ENCODE results near the gene PHLDA2.

PHLDA2 gene, protein sequence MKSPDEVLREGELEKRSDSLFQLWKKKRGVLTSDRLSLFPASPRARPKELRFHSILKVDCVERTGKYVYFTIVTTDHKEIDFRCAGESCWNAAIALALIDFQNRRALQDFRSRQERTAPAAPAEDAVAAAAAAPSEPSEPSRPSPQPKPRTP

DNA sequence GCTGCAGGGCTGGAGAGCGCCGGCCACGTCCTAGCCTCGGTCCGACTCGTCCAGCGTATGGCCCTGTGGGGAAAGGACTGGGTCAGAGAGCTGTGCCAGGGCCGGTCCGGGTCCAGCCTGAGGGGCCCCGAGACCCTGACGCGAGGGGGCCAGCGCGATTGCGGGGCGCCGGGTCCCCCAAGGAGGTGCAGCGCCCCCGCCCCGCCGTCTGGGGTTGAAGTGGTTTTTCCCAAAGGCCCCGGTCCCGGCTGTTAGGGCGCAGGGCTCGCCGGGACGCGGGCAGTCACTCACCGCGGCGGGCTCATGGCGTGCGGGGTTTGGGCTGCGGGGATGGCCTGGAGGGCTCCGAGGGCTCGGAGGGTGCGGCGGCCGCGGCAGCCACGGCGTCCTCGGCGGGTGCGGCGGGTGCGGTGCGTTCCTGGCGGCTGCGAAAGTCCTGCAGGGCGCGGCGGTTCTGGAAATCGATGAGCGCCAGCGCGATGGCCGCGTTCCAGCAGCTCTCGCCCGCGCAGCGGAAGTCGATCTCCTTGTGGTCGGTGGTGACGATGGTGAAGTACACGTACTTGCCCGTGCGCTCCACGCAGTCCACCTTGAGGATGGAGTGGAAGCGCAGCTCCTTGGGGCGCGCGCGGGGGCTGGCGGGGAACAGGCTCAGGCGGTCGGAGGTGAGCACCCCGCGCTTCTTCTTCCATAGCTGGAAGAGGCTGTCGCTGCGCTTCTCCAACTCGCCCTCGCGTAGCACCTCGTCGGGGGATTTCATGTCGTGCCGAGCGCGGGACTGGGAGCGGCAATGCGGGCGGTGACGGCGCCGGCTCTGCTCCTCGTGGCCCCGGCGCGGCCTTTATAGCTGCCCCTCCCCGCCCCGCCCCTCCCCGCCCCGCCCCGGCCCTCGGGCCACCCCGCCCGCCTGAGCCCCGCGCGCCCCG is at the start of gene PHLDA2:
Gene PHLDA2, minus strand, starts transcription at position 816 of the 926 bp plus-strand sequence. Its CDS starts 56 bp downstream, at position 760.
- DNase-seq = peak; percentile 41

DNA sequence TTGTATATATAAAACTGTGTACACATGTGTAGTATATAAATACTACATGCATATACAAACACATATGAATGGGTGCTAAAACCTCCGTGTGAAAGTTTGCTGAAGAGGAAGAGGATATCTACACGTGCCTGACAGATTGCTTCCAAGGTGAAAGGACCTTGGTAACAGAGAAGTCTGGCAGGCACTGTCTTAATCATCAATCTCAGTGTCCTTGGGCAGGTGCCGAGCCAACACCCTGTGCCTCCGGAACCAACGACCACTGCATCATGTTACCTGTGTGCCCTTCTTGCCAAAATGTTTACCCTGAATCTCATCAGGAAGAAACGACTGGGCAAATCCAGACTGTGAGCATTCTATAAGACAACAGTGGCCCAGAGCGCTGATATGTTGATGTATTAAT is 47.9 kb upstream of the PHLDA2 start:
- no peak for DNase-seq

DNA sequence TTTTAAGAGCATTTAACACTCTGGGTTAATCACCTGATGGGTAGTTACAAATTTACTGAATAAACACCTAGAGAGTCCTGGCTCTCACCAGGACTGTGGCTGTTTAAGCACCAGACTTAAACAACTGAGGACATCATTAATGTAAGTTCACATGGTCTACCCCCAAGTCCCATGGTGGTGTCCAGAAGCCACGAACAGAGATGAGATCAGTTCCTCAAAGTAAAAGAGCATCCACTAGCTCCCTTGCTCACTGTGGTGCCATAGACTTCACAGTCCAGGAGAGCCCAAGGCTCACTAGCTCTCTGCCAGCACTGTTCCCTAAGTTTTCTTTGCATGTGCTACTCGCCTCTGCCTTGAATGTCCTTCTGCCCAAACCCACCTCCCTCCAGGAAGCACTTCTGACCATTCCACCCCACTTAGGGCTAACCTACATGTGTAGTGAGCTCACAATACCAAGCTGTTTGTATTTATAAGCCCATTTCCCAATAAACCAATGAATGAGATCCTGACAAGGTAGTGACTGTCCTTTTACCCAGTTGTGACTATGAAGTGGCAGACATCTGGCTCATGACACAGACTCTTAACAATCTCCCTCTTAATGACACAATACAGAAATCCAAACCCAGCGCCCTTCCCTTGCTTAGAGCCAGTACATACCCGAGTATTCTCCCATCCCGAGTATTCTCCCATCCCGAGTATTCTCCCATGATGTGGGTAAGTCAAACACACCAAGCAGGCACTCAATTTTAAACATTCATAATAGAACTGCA is 47.3 kb upstream of the PHLDA2 start:
- DNase-seq = no peak

DNA sequence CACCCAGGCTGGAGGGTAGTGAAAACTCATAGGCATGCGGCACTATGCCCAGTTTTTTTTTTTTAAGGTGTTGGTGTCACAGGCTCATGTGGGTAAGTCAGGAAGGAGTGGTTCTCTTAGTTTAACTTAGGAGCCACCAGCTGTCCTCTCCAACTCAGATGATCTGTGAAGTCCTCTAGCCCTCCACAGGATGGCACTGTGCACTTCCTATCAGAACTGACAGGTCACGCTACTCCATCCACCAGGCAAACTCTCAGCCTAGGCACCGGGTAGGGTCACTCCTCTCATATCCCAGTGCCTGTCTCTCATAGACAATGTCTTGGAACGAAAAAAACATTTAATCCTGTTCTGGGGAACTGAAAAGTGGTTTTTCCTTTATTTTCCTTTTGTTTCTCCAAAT is 46.4 kb upstream of the PHLDA2 start:
- no peak for DNase-seq

DNA sequence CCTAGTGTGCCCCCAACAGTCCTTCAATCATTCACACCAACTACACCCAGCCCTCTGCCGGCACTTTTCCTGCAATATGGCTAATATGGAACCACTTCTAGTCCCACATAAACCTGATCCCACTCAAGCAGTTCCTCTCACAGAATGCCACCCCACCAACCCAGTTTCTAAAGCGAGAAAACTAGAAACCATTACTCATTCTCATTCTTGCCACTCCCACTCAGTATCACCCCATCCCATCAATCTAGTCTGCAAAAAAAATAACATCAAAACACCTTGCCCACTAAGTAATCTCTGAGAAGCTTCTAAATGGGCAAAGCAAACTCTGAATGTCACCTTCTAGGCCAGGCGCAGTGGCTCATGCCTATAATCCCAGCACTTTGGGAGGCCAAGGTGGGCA is 45.1 kb upstream of the PHLDA2 start:
- no peak for DNase-seq

DNA sequence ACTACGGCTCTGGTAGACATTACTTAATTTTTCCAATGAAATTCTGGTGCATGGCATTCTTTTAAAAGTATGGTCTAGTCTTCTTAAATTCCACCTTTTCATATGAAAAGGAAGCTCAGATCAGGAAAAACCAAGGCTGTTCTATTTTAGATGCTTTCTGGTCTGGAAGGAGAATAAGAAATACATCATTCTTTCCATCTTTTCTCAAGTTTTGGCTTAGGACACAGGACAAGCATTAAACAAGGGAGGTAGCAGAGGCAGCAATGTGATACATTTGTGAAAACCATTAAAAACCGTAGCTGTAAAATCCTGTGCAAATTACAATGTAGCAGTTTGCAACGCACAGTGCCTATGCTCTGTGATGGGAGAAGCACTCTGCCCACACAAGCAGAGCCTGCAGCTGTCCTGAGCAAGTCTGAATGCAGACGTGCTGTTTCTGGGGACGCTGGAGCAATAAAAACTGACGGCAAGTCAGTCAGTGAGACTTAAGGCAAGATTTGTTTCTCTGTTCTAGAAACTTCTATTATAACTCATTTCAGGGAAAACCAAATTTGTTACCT is 39.2 kb upstream of the PHLDA2 start:
- no peak for DNase-seq

DNA sequence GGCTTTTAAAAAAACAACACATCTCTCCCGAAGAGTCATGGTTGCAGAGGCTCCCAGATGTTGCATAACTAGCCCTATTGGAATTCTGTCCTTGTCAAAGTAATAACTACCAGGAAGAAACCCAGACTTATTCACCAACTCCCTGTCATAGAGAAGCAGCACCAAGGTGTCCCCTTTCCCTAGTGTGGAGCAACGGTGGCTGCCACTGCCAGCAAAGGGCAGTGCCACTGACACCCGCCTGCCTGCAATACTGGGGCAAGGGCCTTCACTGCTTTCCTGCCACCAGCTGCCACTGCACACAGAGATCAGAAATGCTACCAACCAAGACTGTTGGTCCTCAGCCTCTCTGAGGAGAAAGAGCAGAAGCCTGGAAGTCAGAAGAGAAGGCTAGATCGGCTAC is 35.6 kb upstream of the PHLDA2 start:
- no peak for DNase-seq

DNA sequence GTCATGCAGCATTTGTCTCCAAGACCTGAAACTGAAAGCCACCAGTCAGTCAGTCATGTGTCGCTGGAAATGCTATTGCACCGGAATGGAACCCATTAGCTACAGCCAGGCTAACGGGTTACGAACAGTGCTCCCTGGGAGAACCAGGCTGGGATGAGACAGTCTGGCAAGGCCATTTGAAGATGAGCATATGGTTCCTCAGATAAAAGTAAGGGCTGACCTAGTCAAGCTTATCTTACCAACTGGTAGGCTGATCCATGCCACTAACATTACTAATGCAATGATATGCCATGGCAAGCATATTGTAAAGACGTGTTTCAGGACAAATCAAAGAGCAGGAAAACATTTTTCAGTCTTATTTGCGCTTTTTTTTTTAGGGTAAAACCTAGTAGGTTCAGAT is 34.5 kb upstream of the PHLDA2 start:
- no peak for DNase-seq

DNA sequence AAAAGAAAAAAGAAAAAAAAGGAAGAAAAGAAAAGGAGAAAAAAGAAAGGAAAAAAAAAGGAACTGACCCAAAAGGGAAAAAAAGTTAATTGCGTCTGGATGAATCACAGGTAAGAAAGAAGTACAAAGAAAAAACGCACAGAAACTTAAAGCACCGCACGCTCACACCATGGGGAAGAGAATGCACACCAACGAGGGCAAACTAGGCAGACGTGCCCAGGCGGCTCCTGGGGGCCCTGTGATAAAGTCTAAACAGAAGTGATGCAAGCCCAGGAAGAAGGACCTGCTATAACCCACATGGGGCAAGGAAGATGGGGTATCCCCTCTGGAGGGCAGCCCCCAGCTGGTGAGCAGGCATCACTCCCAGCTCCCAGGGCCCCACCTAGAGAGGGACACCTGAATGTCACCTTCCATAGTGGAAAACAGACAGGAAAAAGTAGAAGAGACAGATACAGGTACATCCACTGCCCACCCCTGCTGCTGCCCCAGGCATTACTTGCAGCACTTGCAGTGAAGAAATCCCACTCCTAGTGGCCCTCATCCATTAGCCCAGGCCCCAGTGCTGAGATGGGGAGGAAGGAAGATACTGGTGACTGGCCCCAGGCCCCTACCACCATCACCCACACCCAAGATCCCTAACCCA is 34.0 kb upstream of the PHLDA2 start:
- DNase-seq = no peak

DNA sequence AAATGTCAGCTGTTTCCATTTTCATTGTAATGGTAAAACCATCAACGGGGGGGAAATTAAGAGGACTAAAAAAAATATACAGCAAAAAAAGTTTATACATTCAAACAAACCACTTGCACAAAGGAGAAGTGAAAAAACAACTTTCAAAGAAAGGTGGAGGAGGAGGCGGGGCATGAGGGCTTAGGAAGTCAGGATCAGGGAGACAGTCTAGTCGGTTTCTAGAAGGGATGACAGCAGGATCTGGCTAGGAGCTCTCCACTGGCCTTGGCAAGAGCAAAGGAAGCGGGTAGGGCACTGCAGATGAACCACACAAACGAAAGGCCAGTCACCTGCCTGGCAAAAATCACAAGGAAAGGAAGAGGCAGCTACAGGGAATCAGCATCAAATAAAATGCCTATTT is 31.9 kb upstream of the PHLDA2 start:
- no peak for DNase-seq

DNA sequence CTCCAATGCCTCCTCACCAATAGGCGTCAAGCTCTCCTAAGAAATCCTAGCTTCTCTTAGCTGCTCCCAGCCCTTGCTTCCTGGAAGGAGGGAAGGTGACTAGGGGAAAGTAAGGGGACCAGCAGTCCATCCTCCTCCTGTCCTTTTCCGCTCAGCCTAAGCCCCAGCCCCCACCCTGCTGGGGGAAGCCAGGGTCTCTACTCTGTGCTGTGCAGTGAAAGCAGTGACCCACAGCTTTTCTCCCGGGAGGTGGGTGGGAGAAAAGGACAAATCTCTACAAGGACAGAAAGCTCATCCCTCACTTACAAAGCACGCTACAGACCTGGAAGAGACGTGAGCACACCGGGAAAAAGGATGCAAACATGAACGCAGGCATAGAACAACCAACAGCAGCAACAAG is 30.9 kb upstream of the PHLDA2 start:
- DNase-seq = no peak

DNA sequence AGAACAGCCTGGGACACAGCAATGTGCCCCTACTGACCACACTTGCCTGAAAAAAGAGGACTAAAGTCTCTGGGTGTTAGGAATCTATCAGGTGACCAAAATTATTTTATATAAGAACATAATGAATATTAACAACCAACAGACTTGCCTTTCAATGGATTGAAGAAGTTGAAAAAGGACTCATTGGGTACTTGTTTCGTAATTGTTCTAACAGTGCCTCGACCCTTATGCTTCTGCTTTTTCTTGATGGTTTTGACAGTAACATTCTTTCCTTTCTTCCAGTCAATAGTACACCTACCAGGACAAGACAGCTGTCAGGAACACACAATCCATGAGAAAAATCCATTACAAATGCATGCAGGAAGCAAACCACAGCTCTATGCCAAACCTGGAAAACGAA is 29.0 kb upstream of the PHLDA2 start:
- no peak for DNase-seq

DNA sequence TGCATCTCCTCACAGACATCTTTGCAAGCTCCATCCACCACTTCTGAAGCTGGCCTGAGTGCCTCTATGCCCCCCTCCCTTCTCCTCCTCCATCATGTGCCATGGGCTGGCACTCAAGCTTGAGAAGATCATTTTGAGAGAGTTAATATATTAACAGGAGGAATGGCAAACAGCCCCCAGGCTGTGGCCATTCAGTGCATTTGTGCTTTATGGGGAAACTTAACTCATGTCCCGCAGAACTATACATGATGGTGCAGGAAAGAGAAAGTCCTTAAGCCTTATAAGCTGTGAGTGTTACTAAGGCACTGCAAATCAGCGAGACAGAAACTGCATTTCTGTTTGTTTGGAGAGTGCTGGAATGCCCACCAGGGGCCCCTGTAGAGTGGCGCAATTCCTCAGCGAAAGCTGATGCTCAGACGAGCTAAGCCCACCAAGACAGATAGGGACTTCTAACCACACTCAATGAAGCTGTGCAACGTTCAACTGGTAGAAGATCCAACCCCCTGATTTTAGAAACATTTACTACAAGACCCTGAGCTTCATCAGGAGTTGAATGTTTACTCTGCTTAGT is 26.8 kb upstream of the PHLDA2 start:
- DNase-seq = no peak

DNA sequence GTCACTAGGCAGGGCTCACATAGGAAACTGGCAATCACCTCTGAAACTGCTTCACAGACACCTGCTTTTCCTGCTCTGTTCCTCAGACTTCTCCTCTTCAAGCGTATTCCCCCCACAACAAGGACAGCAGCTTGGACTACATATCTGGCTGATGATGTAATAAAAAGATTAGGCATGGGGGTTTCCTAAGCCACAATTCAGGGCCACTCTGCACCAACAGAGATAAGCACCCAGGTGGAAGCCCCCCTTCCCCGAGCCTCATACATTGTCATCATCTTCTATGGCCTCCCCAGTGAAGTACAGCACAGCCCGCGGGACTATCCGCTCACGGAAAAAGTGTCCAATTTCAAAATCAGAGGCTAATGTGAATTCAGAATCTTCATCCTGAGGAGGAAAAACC is 25.0 kb upstream of the PHLDA2 start:
- no peak for DNase-seq

DNA sequence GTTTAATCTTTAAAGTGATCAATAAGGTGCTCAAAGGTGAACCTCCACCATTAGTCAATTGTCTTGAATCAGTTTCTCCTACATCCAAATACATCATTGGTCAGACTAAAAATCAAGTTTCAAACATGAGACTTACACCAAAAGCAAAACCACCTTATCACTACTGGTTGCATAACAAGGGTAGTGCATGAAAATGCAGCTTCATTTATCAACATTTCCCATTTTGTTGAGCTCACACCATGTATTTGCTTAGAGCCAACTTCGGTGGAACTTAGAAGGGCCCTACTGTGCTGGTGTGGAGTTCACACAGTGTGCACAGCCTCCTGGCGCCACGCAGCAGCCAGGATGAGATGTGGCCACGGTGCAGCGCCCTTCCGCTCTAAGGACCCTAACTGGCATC is 23.1 kb upstream of the PHLDA2 start:
- DNase-seq = no peak

DNA sequence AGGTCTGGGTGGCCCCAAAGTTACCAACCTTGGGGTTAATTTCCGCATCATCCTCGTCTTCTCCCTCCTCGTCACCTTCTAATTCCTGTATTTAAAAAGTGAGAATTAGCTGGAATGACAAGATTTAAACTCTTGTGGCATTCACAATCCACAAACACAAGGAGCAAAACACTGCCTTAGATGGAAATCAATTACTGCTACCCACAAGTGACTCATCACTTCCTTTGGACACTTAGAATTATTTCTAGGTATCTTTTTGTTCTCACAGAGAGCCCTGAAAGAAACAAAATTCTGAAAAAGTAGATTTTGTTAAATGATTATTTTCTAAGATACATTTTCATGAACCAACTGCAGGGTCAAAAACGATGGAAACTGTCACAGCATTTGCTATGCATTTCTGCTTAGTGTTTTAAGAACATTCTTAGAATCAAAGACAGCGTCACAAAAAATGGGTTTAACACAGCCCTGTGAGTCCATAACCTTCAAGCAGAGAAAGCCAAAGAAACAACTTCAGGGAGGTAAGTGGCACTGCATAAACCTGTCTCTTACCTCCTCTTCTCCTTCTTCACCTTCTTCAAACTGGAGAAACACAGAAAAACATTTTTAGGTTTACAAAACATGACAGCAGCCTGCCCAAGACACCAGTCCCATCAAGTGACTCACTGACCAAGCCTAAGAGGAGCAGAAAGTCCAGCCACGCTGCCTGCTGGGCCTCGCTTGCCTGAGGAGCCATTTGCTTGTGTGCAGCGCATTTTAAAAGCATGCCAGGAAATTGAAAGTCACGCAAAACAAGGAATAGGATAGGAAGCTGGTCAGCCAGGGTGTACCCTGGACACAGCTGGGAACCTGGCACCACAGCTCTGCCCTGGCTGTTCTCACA is 22.3 kb upstream of the PHLDA2 start:
- DNase-seq = no peak

DNA sequence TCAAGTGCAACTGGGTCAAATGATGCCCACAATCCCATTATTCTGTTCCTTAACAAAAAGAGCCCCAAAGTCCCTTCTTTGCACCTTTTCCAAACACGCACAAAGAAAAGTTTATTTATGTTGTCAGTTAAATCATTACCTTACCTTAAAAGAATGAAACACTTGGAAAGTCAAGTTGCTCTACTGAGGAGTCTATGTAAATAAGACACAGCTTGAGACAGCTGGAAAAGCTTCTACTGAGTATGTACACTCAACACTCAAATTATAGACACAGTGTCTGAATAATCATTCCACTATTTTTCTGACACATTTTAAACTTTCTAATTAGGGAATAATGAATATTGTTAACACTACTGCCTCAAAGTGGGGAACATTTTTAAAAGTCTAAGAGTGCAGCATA is 21.6 kb upstream of the PHLDA2 start:
- DNase-seq = no peak

DNA sequence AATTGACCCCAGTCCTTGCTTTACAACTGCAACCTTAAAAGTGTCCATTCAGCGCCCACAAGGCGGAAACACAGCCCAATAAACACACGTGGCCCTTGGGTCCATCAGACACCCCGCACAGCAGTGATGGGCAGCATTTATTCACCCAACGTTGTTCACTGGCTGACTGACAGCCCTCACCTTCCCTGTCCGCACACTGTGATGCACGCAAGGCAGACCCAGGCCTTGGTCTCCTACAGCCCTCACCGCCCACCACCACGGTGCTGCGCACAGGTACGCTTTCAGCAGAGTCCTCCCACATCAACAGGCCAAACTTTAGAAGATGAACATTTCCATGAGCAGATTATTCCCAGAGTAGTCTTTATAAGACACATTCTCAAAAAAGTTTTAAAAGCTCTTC is 20.7 kb upstream of the PHLDA2 start:
- DNase-seq = no peak

DNA sequence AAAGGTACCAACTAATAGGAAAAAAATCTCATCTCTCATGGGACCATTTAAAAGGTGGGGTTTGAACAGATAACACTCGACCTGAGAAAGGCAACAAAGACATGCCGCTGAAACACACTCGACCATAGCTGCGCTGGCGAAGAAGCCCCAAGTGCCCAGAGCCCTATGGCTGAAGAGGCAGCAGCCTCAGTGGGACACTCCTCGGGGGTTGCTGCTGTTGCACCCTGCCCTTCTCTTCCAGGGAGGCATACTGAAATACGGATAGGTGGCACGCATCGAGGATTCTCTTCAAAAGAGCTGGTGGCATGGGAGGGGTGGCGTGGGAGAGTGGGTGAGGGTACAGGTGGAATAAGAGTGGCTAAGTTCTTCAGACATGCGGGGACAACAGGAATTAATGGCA is 18.5 kb upstream of the PHLDA2 start:
- DNase-seq = no peak

DNA sequence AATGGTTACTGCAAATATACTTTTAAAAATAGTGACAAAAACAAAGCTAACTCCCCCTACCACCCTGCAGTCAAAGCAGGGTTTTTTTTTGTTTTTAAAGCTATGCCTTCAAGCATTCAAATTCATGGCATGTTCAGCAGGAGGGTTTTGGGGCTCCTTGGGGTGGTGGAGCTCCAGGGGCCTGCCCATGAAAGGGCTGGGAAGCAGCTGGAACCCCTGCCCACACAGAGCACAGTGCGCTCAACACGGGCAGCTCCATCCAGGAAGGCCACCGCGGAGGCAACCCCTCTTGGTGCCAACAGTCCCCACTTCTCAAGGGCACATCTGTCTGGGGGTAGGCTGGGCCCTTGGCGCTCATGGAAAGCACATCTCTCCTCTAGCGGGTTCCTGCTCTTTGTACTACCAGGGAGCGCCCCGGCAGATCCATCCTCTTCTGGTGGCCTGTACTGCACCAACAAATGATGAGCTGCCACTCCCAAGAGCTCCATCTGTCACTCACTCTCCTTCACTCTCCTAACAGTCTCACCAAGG is 16.6 kb upstream of the PHLDA2 start:
- DNase-seq = no peak

DNA sequence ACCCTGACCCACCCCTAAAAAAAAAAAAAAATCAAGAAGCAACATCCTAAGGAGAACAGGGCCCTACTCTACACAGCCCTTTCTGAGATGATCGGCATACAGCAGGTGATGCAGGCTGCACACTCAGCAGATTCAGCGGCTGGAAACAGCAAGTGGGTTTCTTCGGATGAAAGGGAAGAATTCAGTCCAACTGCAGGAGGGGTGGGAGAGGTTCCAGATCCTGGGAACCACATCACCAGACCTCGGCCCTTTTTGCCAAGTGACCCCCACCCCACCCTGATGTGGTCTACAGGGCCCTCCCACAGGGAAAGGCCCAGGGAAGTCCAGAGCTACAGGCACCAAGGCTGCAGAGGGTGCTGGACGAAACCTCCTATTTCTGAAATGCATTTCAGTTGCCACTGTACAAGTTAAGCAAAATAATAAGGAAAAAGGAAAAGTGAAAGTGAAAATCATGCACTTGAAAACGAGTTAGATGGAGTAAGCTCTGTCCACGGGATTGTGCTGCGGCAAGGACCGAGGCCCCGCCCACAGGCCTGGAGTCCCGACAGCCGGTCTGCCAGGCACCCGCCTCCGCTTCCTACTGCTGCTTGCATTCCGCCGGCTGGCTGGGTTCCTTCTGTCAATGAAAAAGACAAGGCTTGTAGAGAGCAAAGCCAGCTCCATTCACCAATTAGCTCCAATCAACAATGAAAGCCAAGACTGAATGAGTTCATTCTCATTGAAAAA is 16.0 kb upstream of the PHLDA2 start:
- DNase-seq = no peak
